Heart right ventricle (tissue), 16 donors: Measurements from ENCODE around the gene TMEM258. TPM values are rescaled to one million over a fixed set of nuclear protein-coding genes. Genes with fewer than 3 reads are reported as not detected.

Experiments used
- ATAC-seq, 8 donors: fragments of 200-7000 bp; cut with Tn5 transposase; one replicate each; pipeline ENCODE4 v1.9.1; 2020; ENCODE audit warnings: mild to moderate bottlenecking in 8 of 8, moderate library complexity in 8 of 8, moderate number of reproducible peaks in 1 of 8
- DNase-seq, 2 donors: peaks; one replicate each; pipeline ENCODE4 v3.0.0-alpha.2; 2020
- H3K27ac ChIP-seq, 10 donors: fragments of 200-600 bp; sonication (generic) in 2 of 10; one replicate each; pipeline versions ENCODE4 v1.5.0 to v1.8.0; 2020 to 2022; ENCODE audit warnings: mild to moderate bottlenecking in 3 of 10
- H3K27me3 ChIP-seq, 7 donors: fragments of 200-600 bp; one replicate each; pipeline ENCODE4 v1.8.0; 2021 to 2022; ENCODE audit warnings: mild to moderate bottlenecking in 2 of 7
- H3K36me3 ChIP-seq, 9 donors: fragments of 200-600 bp; sonication (generic) in 1 of 9; one replicate each; pipeline versions ENCODE4 v1.5.0 to v1.8.0; 2020 to 2022; ENCODE audit warnings: mild to moderate bottlenecking in 2 of 9
- H3K4me1 ChIP-seq, 9 donors: fragments of 200-600 bp; sonication (generic) in 1 of 9; one replicate each; pipeline versions ENCODE4 v1.5.0 to v1.8.0; 2020 to 2022; ENCODE audit warnings: mild to moderate bottlenecking in 4 of 9
- H3K4me3 ChIP-seq, 10 donors: fragments of 200-600 bp; sonication (generic) in 2 of 10; one replicate each; pipeline versions ENCODE4 v1.5.0 to v1.8.0; 2020 to 2022; ENCODE audit warnings: mild to moderate bottlenecking in 7 of 10, moderate library complexity in 2 of 10
- H3K9me3 ChIP-seq, 11 donors: fragments of 200-600 bp in 10 of 11; sonication (generic) in 2 of 11; one replicate each; pipeline versions ENCODE4 v1.5.0 to v1.8.0; 2013 to 2022; ENCODE audit warnings: mild to moderate bottlenecking in 2 of 11, control low read depth in 1 of 11, moderate library complexity in 1 of 11
- WGBS, 2 donors: extraction: QIAGEN DNeasy Blood & Tissue Kit; methylation state at CpG; one replicate each; pipeline ENCODE4 v1.1.7; 2013; ENCODE audit warnings: inconsistent platforms in 1 of 2; 5-methylcytosine and 5-hydroxymethylcytosine counted together
- intact Hi-C, 10 donors: fragments of 100-400 bp; cut with DNase I; formaldehyde crosslinking; loops; one replicate each; pipeline versions ENCODE4 v1.11.1 to v1.14.2; 2022
- polyA plus RNA-seq, 2 donors: library from polyadenylated mRNA; stranded (reverse); fragments of 200-250 nt; gene quantifications; one replicate each; pipeline ENCODE4 v1.2.3, GENCODE V29; 2013
- total RNA-seq, 10 donors: library from RNA; stranded (reverse); fragmentation: NEBNext Ultra II Directional in 3 of 10; extraction: Animal tissue kit (Norgen Biotek cat#: 25700) in 3 of 10; gene quantifications; one replicate each; pipeline versions ENCODE4 v1.2.1 to v1.2.4, GENCODE V29; 2021 to 2023
- TF ChIP-seq, protein P1 (sequence below), 9 donors: fragments of 200-600 bp; sonication (generic) in 2 of 9; IDR thresholded peaks; one replicate each; pipeline versions ENCODE4 v1.5.0 to v1.8.0; 2021 to 2022; ENCODE audit warnings: antibody characterized with exemption in 9 of 9, mild to moderate bottlenecking in 5 of 9, moderate library complexity in 1 of 9
- donor health status: Arrhythmogenic right ventricular cardiomyopathy.
- donor health status: ischemic (EF 13 %, LVEDD 7.1; RV severe dilation, severe dysfunction).
- donor health status: healthy with polysubstance abuse.
- donor health status: DM: no; HTN: yes; CAD: no.
- donor health status: DM: no; HTN: no; CAD: no.
- donor health status: ischemic (EF 25% LVEDD 6.9; RV normal size, moderate dysfunction).
- donor health status: ischemic (EF 25% LVEDD 5.7; RV mildly dilated, moderate dysfunction).
- donor health status: healthy.
- donor health status: DM: yes; HTN: yes; CAD: no.
- donor health status: Ischemic cardiomyopathy.
- donor health status: ischemic (EF 35%, LVEDD 5.7; RV mildly dilated, moderate dysfunction).
- donor health status: nonischemic (EF 11% LVEDD 7.7; RV severe dilation, severe dysfunction).
- donor health status: DM: yes; HTN: yes; CAD: no.
- donor health status: PGD.
- donor health status: ischemic (EF 29% LVEDD 5.4; RV normal size, mild dysfunction).
- donor health status: nonischemic (EF 23%, LVEDD 6.1; RV moderate dilation, normal function).

The TMEM258 gene
- total and polyA plus RNA-seq, 12 donors: 80.7 to 273 (median 109) TPM

DNA sequence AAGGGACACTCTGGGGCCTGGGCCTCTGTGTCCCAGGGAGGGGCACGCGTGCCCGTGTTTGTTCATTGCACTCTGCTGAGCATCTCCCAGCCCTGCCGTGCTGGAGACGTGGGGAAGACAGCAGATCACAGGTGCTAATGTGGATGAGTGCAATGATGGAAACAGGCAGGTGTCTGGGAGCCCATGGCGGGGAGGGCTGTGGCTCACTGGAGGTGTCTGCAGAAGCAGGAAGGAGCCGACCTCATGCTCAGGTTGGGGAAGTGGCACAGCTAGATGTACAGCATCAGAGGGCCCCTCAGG, 7.9 kb downstream of the TMEM258 start:
- Histone ChIP-seq H3K36me3 (peaks cover 0 to 63% (median 19%) of the 10 kb centered on the region in 9 donors), H3K27ac (no peak overlapping the region), H3K9me3 (no peaks in the 10 kb centered on the region), H3K27me3 (no peaks in the 10 kb centered on the region), H3K4me1 (no peaks in the 10 kb centered on the region), H3K4me3 (no peak overlapping the region)
- intact Hi-C loops: no loop called here
- no peak for DNase-seq
- TF ChIP-seq, protein P1, sequence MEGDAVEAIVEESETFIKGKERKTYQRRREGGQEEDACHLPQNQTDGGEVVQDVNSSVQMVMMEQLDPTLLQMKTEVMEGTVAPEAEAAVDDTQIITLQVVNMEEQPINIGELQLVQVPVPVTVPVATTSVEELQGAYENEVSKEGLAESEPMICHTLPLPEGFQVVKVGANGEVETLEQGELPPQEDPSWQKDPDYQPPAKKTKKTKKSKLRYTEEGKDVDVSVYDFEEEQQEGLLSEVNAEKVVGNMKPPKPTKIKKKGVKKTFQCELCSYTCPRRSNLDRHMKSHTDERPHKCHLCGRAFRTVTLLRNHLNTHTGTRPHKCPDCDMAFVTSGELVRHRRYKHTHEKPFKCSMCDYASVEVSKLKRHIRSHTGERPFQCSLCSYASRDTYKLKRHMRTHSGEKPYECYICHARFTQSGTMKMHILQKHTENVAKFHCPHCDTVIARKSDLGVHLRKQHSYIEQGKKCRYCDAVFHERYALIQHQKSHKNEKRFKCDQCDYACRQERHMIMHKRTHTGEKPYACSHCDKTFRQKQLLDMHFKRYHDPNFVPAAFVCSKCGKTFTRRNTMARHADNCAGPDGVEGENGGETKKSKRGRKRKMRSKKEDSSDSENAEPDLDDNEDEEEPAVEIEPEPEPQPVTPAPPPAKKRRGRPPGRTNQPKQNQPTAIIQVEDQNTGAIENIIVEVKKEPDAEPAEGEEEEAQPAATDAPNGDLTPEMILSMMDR (IDR thresholded peaks at IDR 0.05): no peak
- 85 to 90% methylated on average over 7 of the region's 7 CpGs for WGBS, 2 donors
- ATAC-seq: no peak

DNA sequence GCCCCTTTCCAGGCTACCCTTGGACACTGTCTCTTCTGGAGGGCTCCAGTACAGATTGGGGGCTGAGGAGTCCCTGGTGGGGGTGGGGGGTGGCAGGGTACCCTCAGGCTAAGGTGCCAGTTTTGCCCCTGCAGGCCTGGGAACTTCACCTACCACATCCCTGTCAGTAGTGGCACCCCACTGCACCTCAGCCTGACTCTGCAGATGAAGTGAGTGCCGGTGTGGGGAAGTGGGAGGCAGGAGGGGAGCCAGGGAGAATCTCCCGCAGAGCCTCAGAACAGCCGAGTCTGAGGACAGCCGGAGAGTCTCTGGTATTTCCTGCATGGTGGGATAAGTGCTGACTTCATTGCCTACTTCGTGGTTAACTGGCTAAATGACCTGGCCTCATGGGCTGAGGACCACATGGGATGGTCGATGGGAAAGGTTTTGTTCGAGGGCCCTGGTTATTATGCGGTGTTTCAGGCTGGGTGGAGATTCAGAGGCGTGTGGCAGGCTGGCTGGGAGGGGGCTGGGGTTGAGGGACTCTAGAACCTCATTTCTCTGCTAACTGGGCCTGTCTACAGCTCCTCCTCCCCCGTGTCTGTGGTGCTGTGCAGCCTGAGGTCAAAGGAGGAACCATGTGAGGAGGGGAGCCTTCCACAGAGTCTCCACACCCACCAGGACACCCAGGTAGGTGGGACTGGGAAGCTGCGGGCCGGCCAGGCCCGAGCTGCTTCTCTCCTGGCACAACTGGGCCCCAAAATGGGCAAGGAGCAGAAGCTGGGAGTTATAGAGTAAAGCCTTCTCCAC, 8.5 kb downstream of the TMEM258 start:
- WGBS, 2 donors: 63 to 65% methylated on average over 13 of the region's 13 CpGs
- peaks cover 0 to 58% (median 13%) of the 10 kb centered on the region in 9 donors for H3K36me3 ChIP-seq

DNA sequence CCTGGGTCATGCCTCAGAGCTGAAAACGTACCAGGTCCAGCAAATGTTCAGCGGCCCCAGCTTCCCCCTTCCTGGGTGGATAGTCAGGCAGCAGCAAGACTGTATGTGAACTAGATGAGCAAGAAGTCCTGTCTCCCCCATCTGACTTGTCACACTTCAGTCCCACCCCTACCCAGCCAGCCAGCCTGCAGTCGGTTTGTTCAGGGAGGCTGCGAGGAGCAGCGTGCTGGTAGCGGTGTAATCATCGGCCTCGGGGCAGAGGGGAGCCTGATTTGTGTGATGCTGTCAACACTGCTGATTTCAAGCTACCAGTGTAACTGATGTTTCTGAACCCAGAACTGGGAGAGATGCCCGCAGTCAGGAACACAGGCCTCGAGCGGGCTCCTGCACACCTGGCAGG, 9.6 kb downstream of the TMEM258 start:
- WGBS, 2 donors: 75 to 77% methylated on average over 11 of the region's 11 CpGs
- Histone ChIP-seq H3K4me1 (peaks cover 0 to 2% (median 0%) of the 10 kb centered on the region in 9 donors), H3K9me3 (no peaks in the 10 kb centered on the region), H3K27me3 (peaks cover 0 to 3% (median 0%) of the 10 kb centered on the region in 7 donors), H3K4me3 (no peak overlapping the region), H3K27ac (no peak overlapping the region), H3K36me3 (peaks cover 0 to 47% (median 13%) of the 10 kb centered on the region in 9 donors)
- TF ChIP-seq, protein P1 (IDR thresholded peaks at IDR 0.05): no peak
- ATAC-seq (no peak), DNase-seq (no peak)
- intact Hi-C loops: no loop called here

More for the DNA sequence above, 8.5 kb downstream of the TMEM258 start:
- Histone ChIP-seq H3K27ac (no peak overlapping the region), H3K9me3 (no peaks in the 10 kb centered on the region), H3K4me3 (no peak overlapping the region), H3K27me3 (no peaks in the 10 kb centered on the region), H3K4me1 (no peaks in the 10 kb centered on the region)
- ATAC-seq (no peak), DNase-seq (no peak)
- intact Hi-C loops: no loop called here
- TF ChIP-seq, protein P1 (IDR thresholded peaks at IDR 0.05): no peak

DNA sequence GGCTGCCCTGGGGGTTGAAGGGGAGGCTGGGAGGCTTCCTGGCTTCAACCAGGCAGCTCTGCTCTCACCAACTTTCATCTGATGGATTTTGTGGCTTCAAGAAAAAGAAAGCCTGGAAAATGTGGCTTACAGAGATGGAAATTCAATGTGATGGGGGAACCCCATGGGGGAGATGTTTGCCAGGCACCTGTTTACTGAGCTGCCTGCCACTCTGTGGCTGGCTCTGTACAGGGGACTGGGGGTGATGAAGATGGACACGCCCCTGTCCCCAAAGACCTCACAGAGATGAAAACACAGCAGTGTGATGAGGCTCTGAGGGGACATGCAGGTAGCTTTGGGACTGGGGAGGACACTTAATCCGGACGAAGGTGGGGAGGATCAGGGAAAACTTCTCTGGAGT, 10.1 kb downstream of the TMEM258 start:
- WGBS, 2 donors: 86 to 94% methylated on average over 3 of the region's 3 CpGs
- Histone ChIP-seq H3K36me3 (peaks cover 0 to 42% (median 9%) of the 10 kb centered on the region in 9 donors), H3K27me3 (peaks cover 0 to 8% (median 0%) of the 10 kb centered on the region in 7 donors), H3K27ac (no peak overlapping the region), H3K4me3 (no peak overlapping the region), H3K9me3 (no peaks in the 10 kb centered on the region), H3K4me1 (peaks cover 0 to 7% (median 5%) of the 10 kb centered on the region in 9 donors)
- DNase-seq (no peak), ATAC-seq (no peak)
- TF ChIP-seq, protein P1 (IDR thresholded peaks at IDR 0.05): no peak
- intact Hi-C loops: no loop called here
